H1 (cell line): Measurements from ENCODE around the gene ZNF14.

Experiments
- CTCF ChIP-seq, 3 experiments: IDR thresholded peaks; 1 replicate in 2 of 3; 2 replicates in 1 of 3; pipeline versions ENCODE4 v1.5.1 to v1.6.1; 2011; ENCODE audit warnings: low read length in 3 of 3, mild to moderate bottlenecking in 3 of 3, inconsistent platforms in 2 of 3, low read depth in 1 of 3, moderate library complexity in 1 of 3; ENCODE audit not compliant: insufficient read depth in 1 of 3; ENCODE audit errors: control extremely low read depth in 1 of 3
- JUN ChIP-seq: IDR thresholded peaks from 2 replicates; pipeline ENCODE4 v1.6.1; 2011; ENCODE audit warnings: low read depth, mild to moderate bottlenecking, improper control_type of control experiment, low read length
- POLR2A ChIP-seq, 2 experiments: IDR thresholded peaks; 1 replicate in 1 of 2; 2 replicates in 1 of 2; pipeline ENCODE4 v1.6.1; 2011; ENCODE audit warnings: low read depth in 2 of 2, low read length in 2 of 2, mild to moderate bottlenecking in 2 of 2; ENCODE audit errors: control extremely low read depth in 1 of 2
- POLR2AphosphoS5 ChIP-seq: IDR thresholded peaks from 2 replicates; pipeline ENCODE4 v1.6.1; 2011; ENCODE audit warnings: low read depth, low read length
- RAD21 ChIP-seq, 2 experiments: IDR thresholded peaks in 1 of 2; conservative IDR thresholded peaks in 1 of 2; 2 replicates each; pipeline ENCODE4 v1.6.1; 2011; ENCODE audit warnings: low read depth in 2 of 2, low read length in 2 of 2, improper control_type of control experiment in 1 of 2, inconsistent platforms in 1 of 2, mild to moderate bottlenecking in 1 of 2, moderate library complexity in 1 of 2
- SP1 ChIP-seq: IDR thresholded peaks from 2 replicates; pipeline ENCODE4 v1.6.1; 2011; ENCODE audit warnings: low read depth, low read length
- TEAD4 ChIP-seq: IDR thresholded peaks from 2 replicates; pipeline ENCODE4 v1.6.1; 2012; ENCODE audit warnings: low read depth, low read length, inconsistent platforms, mixed read lengths
- ZNF274 ChIP-seq: IDR thresholded peaks from 2 replicates; pipeline ENCODE4 v1.7.0; 2012; ENCODE audit warnings: low read length, borderline replicate concordance; ENCODE audit errors: extremely low read depth

GRCh38 chr19:19674315-19674714 is 58.6 kb downstream of the ZNF14 start:
- no peak for TF ChIP-seq CTCF (IDR thresholded peaks at IDR 0.05; ENCODE audit: control extremely low read depth in 1 of 3, insufficient read depth in 1 of 3, low read depth in 1 of 3, low read length in 3 of 3)
- no peak for TF ChIP-seq POLR2AphosphoS5
- no peak for TF ChIP-seq TEAD4
- TF ChIP-seq POLR2A (IDR thresholded peaks at IDR 0.05; ENCODE audit: control extremely low read depth in 1 of 2, low read depth in 2 of 2, low read length in 2 of 2), result no peak
- no peak for TF ChIP-seq RAD21 (IDR thresholded peaks at IDR 0.05 in 1 of 2, conservative IDR thresholded peaks at IDR 0.05 in 1 of 2; ENCODE audit: low read depth in 2 of 2, low read length in 2 of 2)
- no peak for TF ChIP-seq SP1
- no peak for TF ChIP-seq ZNF274
- no peak for TF ChIP-seq JUN
